Measurements from ENCODE around the gene ADGRF3. TPM values are rescaled to one million over a fixed set of nuclear protein-coding genes. Genes with fewer than 3 reads are reported as not detected.
A peak's percentile ranks its signal among the peaks of the same experiment; 100 is the strongest.
"Not testable (repeated sequence)": the region's sequence is repeated elsewhere in the genome, so short reads cannot be mapped to it uniquely, and the experiment has no call there.

The ADGRF3 gene
- total RNA-seq, 1 donor from 2014 or later: 0.56 TPM

- TF ChIP-seq CTCF (IDR thresholded peaks at IDR 0.05): no peak
- no peak overlapping the region for H3K4me3 Mint-ChIP-seq (ENCODE audit: unreplicated experiment)
- no peak overlapping the region for H3K27ac Mint-ChIP-seq (ENCODE audit: unreplicated experiment)
- no peaks in the 10 kb centered on the region for H3K9me3 Mint-ChIP-seq (ENCODE audit: unreplicated experiment)
- H3K4me1 Mint-ChIP-seq (ENCODE audit: unreplicated experiment): peaks cover 4% of the 10 kb centered on the region
- H3K36me3 Mint-ChIP-seq (ENCODE audit: unreplicated experiment): peaks cover 21% of the 10 kb centered on the region
- DNase-seq (ENCODE audit: extremely low spot score, unreplicated experiment): no peak
- H3K27me3 Mint-ChIP-seq (ENCODE audit: unreplicated experiment): no peaks in the 10 kb centered on the region
Measured at GRCh38 chr2:26384183-26384582, 37.6 kb upstream of the ADGRF3 start.

GRCh38 chr2:26382564-26382963 lies 36.0 kb upstream of the ADGRF3 start:
- TF ChIP-seq CTCF (IDR thresholded peaks at IDR 0.05): no peak
- H3K4me3 Mint-ChIP-seq (ENCODE audit: unreplicated experiment): no peak overlapping the region
- H3K27me3 Mint-ChIP-seq (ENCODE audit: unreplicated experiment): no peaks in the 10 kb centered on the region
- peak overlapping the region; percentile 12 for H3K27ac Mint-ChIP-seq (ENCODE audit: unreplicated experiment)
- H3K36me3 Mint-ChIP-seq (ENCODE audit: unreplicated experiment): peaks cover 28% of the 10 kb centered on the region
- peaks cover 4% of the 10 kb centered on the region for H3K4me1 Mint-ChIP-seq (ENCODE audit: unreplicated experiment)
- no peaks in the 10 kb centered on the region for H3K9me3 Mint-ChIP-seq (ENCODE audit: unreplicated experiment)
- DNase-seq (ENCODE audit: extremely low spot score, unreplicated experiment): no peak

GRCh38 chr2:26380281-26380680 lies 33.7 kb upstream of the ADGRF3 start:
- no peaks in the 10 kb centered on the region for H3K27me3 Mint-ChIP-seq (ENCODE audit: unreplicated experiment)

GRCh38 chr2:26376799-26377198 lies 30.2 kb upstream of the ADGRF3 start:
- Mint-ChIP-seq H3K36me3 (ENCODE audit: unreplicated experiment) (peaks cover 39% of the 10 kb centered on the region), H3K9me3 (ENCODE audit: unreplicated experiment) (no peaks in the 10 kb centered on the region), H3K27ac (ENCODE audit: unreplicated experiment) (no peak overlapping the region), H3K27me3 (ENCODE audit: unreplicated experiment) (no peaks in the 10 kb centered on the region), H3K4me1 (ENCODE audit: unreplicated experiment) (no peaks in the 10 kb centered on the region), H3K4me3 (ENCODE audit: unreplicated experiment) (no peak overlapping the region)
- no peak for DNase-seq (ENCODE audit: extremely low spot score, unreplicated experiment)
- TF ChIP-seq CTCF (IDR thresholded peaks at IDR 0.05): no peak

More at GRCh38 chr2:26380281-26380680, 33.7 kb upstream of the ADGRF3 start:
- Mint-ChIP-seq H3K9me3 (ENCODE audit: unreplicated experiment) (no peaks in the 10 kb centered on the region), H3K4me3 (ENCODE audit: unreplicated experiment) (no peak overlapping the region), H3K4me1 (ENCODE audit: unreplicated experiment) (peaks cover 4% of the 10 kb centered on the region), H3K36me3 (ENCODE audit: unreplicated experiment) (peaks cover 34% of the 10 kb centered on the region), H3K27ac (ENCODE audit: unreplicated experiment) (no peak overlapping the region)
- DNase-seq (ENCODE audit: extremely low spot score, unreplicated experiment): no peak
- TF ChIP-seq CTCF (IDR thresholded peaks at IDR 0.05): no peak

GRCh38 chr2:26370909-26371308 lies 24.3 kb upstream of the ADGRF3 start:
- H3K9me3 Mint-ChIP-seq (ENCODE audit: unreplicated experiment); H3K27ac Mint-ChIP-seq (ENCODE audit: unreplicated experiment); H3K4me3 Mint-ChIP-seq (ENCODE audit: unreplicated experiment); DNase-seq (ENCODE audit: extremely low spot score, unreplicated experiment); H3K4me1 Mint-ChIP-seq (ENCODE audit: unreplicated experiment); H3K27me3 Mint-ChIP-seq (ENCODE audit: unreplicated experiment): not testable (repeated sequence)
- H3K36me3 Mint-ChIP-seq (ENCODE audit: unreplicated experiment): peaks cover 23% of the 10 kb centered on the region

GRCh38 chr2:26369664-26370063 lies 23.1 kb upstream of the ADGRF3 start:
- H3K27me3 Mint-ChIP-seq (ENCODE audit: unreplicated experiment); DNase-seq (ENCODE audit: extremely low spot score, unreplicated experiment); H3K9me3 Mint-ChIP-seq (ENCODE audit: unreplicated experiment); H3K27ac Mint-ChIP-seq (ENCODE audit: unreplicated experiment); H3K4me1 Mint-ChIP-seq (ENCODE audit: unreplicated experiment); H3K4me3 Mint-ChIP-seq (ENCODE audit: unreplicated experiment): not testable (repeated sequence)
- peaks cover 18% of the 10 kb centered on the region for H3K36me3 Mint-ChIP-seq (ENCODE audit: unreplicated experiment)

Data from osteocyte (in vitro differentiated cells).